Mesodermal cell (in vitro differentiated cells): ENCODE measurements around the gene KLK15.

ENCODE experiments used
- H3K27ac ChIP-seq: 2 replicates; pipeline ENCODE4 v1.7.0; 2013; ENCODE audit warnings: mild to moderate bottlenecking, low read depth, low read length, moderate library complexity; ENCODE audit not compliant: severe bottlenecking
- H3K36me3 ChIP-seq: 2 replicates; pipeline ENCODE4 v1.7.1; 2013; ENCODE audit warnings: mild to moderate bottlenecking, low read length, moderate library complexity; ENCODE audit not compliant: control insufficient read depth, insufficient read depth
- H3K4me1 ChIP-seq: one replicate; pipeline ENCODE4 v1.7.1; 2013; ENCODE audit warnings: mild to moderate bottlenecking, low read length; ENCODE audit not compliant: insufficient read depth, control insufficient read depth, poor library complexity, severe bottlenecking
- H3K4me3 ChIP-seq: 2 replicates; pipeline ENCODE4 v1.7.0; 2013; ENCODE audit warnings: low read length, control low read depth, mild to moderate bottlenecking; ENCODE audit not compliant: insufficient read depth, poor library complexity, severe bottlenecking; ENCODE audit errors: extremely low read depth
- H3K9me3 ChIP-seq: 2 replicates; pipeline ENCODE4 v1.7.1; 2013; ENCODE audit warnings: mild to moderate bottlenecking, low read length, moderate library complexity; ENCODE audit not compliant: control insufficient read depth
- WGBS, 2 experiments: methylation state at CpG; one replicate each; pipeline ENCODE4 v1.1.5; 2013; ENCODE audit warnings: missing lambda C conversion rate in 2 of 2; ENCODE audit not compliant: insufficient coverage in 2 of 2; 5-methylcytosine and 5-hydroxymethylcytosine counted together

Gene KLK15

DNA sequence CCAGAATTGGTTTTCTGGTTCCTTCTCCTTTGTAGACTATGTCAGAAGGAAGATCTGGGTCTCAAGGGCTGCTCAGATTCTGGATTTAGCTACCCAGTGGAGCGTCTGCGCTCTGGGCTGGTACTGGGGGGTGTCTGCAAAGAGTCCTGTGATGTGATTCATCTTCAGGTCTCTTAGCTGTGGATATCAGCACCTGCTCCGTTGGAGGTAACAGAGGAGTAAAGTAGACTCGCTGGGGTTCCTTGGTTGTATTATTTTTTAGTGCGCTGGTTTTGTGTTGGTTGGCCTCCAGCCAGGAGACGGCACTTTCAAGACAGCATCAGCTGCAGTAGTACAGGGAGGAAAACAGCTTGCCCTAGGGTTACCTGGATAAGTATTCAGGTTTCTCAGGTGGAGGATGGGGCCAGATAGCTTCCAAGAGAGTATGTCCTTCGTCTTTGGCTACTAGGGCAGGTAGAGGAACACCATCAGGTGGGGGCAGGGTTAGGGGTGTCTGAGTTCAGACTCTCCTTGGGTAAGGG is 10.4 kb upstream of the KLK15 start:
- 64 to 70% methylated on average over 5 to 7 of the region's 7 CpGs for WGBS, 2 experiments
- no peak overlapping the region for H3K27ac ChIP-seq
- H3K4me3 ChIP-seq, result no peak overlapping the region
- no peaks in the 10 kb centered on the region for H3K4me1 ChIP-seq
- H3K36me3 ChIP-seq, result no peaks in the 10 kb centered on the region
- H3K9me3 ChIP-seq, result no peaks in the 10 kb centered on the region

DNA sequence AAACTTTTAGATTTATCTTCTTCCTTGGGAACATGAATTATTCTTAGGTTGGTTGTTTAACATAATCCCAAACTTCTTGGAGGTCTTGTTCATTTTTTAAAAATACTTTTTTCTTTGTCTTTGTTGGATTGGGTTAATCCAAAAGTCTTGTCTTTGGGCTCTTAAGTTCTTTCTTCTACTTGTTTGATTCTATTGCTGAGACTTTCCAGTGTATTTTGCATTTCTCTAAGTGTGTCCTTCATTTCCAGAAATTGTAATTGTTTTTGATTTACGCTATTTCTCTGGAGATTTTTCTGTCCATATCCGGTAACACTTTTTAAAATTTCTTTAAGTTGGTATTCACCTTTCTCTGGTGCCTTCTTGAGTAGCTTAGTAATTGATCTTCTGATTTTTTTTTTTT is 9.8 kb upstream of the KLK15 start:
- Histone ChIP-seq H3K27ac (no peak overlapping the region), H3K4me1 (no peaks in the 10 kb centered on the region), H3K4me3 (no peak overlapping the region), H3K36me3 (no peaks in the 10 kb centered on the region), H3K9me3 (no peaks in the 10 kb centered on the region)
- 100% methylated on average over 2 of the region's 2 CpGs; no CpG with 5 or more reads in 1 of the 2 experiments for WGBS, 2 experiments

DNA sequence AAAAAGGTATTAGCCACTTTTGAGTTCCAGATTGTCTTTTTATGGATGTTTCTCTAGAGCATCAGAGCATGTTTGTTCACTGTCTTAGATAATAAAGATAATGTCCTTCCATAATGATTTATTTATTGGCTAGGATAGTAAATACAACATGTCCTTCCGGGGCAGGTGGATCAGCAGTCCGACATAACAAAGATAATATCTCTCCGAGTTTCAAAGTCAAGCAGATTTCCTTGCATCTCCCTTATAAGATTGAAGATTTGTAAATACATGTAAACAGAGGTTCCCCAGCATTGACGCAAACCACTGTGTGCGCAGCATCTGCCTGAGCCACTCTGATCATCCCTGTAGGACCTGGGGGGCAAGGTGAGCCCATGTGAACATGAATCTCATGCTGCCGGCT is 8.8 kb upstream of the KLK15 start:
- Histone ChIP-seq H3K4me3 (no peak overlapping the region), H3K9me3 (no peaks in the 10 kb centered on the region), H3K4me1 (no peaks in the 10 kb centered on the region), H3K27ac (no peak overlapping the region), H3K36me3 (no peaks in the 10 kb centered on the region)
- 89 to 92% methylated on average over 3 to 4 of the region's 6 CpGs for WGBS, 2 experiments

DNA sequence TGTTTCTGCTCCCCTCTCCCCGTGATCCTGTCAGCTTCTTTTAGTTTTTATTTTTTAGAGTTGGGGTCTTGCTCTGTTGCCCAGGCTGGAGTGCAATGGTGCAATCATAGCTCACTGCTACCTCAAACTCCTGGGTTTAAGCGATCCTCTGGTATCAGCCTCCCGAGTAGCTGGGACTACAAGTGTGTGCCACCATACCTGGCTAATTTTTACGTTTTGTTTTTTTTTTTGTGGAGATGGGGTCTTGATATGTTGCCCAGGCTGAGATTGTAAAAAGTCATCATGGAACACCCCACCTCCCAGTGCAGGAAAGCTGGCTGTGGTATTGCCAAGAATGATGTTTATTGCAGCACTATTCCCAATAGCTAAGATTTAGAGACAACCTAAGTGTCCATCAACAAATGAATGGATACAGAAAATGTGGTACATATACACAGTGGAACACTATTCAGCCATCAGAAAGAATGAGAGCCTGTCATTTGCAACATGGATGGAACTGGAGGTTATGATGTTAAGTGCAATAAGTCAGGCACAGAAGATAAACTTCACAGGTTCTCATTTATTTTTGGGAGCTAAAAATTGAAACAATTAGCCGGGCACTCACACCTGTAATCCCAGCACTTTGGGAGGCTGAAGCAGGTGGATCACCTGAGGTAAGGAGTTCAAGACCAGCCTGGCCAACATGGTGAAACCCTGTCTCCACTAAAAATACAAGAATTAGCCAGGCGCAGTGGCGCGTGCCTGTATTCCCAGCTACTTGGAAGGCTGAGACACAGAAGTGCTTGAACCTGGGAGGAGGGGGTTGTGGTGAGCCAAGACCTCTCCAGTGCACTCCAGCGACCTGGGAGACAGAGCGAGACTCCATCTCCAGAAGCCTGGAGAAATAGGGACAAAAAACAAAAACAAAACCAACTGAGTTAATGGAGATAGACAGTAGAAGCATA is 6.6 kb upstream of the KLK15 start:
- 52 to 72% methylated on average over 6 to 7 of the region's 10 CpGs for whole genome bisulfite sequencing, 2 experiments
- H3K36me3 ChIP-seq, result no peaks in the 10 kb centered on the region
- no peak overlapping the region for H3K4me3 ChIP-seq
- no peaks in the 10 kb centered on the region for H3K4me1 ChIP-seq
- no peaks in the 10 kb centered on the region for H3K9me3 ChIP-seq
- H3K27ac ChIP-seq, result no peak overlapping the region

DNA sequence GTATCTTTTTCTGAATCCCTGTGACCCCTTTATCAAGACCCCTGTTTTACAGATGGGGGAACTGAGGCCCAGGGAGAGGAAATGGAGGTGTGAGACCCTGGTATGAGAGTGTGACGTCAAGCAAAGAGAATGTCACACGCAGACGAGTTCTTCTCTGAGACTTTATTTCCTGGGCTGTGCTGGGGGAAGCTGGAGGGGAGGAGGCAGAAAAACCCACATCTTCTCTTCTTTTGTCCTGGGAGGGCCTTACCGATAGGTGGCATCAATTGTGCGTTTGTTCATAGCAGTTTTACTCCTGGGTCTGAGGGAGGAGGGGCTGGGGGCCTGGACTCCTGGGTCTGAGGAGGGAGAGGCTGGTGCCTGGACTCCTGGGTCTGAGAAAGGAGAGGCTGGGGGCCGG is 4.9 kb upstream of the KLK15 start:
- Histone ChIP-seq H3K36me3 (no peaks in the 10 kb centered on the region), H3K9me3 (no peaks in the 10 kb centered on the region), H3K4me1 (no peaks in the 10 kb centered on the region), H3K27ac (no peak overlapping the region), H3K4me3 (no peak overlapping the region)
- 21 to 25% methylated on average over 4 to 5 of the region's 6 CpGs for WGBS, 2 experiments

DNA sequence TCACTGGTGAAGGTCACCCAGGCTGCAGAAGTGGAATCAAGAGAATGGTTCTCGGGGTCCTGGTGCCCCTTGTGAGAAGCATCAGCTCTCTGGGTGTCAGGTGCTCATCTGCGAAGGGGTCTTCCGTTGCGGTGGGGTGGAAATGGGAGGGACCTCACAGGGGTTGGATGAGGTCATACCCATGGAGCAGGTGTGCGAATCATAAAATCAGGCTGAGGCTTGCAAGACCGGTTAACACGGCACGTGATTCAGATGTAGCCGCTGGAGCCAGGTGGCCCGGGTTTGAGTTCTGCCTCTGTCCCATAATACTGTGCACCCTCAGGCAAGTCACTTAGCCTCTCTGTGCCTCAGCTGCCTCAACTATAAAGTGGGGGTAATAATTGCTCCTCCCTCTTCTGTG is 3.9 kb upstream of the KLK15 start:
- no peaks in the 10 kb centered on the region for H3K4me1 ChIP-seq
- H3K4me3 ChIP-seq, result no peak overlapping the region
- WGBS, 2 experiments, result 87 to 97% methylated on average over 10 of the region's 10 CpGs
- H3K36me3 ChIP-seq, result no peaks in the 10 kb centered on the region
- no peak overlapping the region for H3K27ac ChIP-seq
- no peaks in the 10 kb centered on the region for H3K9me3 ChIP-seq

DNA sequence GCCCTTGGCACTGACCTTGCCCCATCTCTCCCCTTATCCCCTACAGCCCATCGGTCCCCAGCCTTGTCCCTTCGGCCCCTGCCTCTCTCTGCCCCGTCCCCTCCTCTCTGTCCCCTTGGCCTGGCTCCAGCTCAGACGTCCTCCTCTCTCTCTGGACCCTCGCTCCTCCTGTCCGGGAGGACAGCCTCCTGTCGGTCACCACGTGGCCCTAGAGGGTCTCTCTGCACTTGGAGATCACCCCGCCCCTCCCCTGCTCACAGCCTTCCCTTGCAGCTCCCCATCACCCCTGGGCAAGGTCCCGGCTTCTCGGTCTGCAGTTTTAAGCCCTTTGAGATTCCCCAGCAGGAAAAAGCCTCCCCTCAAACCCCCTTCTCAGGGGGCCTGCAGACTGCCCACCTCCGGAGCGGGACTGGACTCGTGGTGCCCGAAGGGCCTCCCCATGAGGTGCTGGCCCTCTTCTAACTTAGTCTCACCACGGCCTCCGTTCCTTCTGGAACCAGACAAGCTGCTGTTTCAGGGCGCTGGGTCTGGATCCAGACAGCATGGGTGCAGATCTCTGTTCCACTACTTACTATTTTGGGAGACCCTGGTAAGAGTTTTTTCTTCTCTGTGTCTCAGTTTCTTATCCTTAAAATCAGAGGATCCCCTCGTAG is 3.3 kb upstream of the KLK15 start:
- WGBS, 2 experiments, result 61 to 72% methylated on average over 6 to 16 of the region's 19 CpGs
- no peak overlapping the region for H3K4me3 ChIP-seq
- H3K36me3 ChIP-seq, result no peaks in the 10 kb centered on the region
- H3K4me1 ChIP-seq, result no peaks in the 10 kb centered on the region
- H3K9me3 ChIP-seq, result no peaks in the 10 kb centered on the region
- no peak overlapping the region for H3K27ac ChIP-seq

DNA sequence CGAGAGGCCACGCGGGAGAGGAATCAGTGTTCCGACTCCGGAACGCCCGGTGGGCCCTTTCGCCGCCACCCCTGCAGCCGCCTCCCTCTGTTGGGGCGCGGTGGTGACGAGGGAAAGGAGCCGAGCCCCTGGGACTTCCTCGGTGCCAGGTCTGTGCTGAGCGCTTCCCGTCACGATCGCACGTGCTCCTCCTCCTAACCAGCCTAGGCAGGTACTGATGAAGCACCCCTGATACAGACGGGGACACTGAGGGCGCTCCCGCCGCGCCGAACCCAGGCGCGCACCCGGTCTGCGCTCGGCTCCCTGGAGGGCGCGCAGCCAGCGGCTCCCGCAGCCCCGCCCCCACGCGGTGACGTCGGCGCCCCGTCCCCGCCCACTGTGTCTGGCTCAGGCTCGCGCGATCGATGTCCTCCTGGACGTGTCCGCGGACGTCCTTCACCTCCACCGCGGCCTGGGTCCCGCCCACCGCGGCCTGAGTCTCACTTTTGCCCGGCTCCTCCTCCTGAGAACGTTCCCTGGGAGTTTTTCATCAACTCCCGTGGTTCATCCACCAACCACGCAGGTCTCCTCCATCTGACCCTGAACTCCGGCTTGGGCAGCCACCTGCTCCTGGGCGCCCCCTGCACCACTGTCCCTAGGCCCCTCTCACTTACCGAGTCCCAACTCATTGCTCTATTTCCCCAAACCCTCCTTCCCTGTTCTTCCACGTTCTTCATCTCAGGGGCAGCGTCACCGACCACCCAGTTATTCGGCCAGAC is 2.6 kb upstream of the KLK15 start:
- Histone ChIP-seq H3K36me3 (no peaks in the 10 kb centered on the region), H3K9me3 (no peaks in the 10 kb centered on the region), H3K4me3 (peak overlapping the region; percentile 46), H3K4me1 (no peaks in the 10 kb centered on the region), H3K27ac (no peak overlapping the region)
- WGBS, 2 experiments, result 7 to 10% methylated on average over 34 to 65 of the region's 67 CpGs

DNA sequence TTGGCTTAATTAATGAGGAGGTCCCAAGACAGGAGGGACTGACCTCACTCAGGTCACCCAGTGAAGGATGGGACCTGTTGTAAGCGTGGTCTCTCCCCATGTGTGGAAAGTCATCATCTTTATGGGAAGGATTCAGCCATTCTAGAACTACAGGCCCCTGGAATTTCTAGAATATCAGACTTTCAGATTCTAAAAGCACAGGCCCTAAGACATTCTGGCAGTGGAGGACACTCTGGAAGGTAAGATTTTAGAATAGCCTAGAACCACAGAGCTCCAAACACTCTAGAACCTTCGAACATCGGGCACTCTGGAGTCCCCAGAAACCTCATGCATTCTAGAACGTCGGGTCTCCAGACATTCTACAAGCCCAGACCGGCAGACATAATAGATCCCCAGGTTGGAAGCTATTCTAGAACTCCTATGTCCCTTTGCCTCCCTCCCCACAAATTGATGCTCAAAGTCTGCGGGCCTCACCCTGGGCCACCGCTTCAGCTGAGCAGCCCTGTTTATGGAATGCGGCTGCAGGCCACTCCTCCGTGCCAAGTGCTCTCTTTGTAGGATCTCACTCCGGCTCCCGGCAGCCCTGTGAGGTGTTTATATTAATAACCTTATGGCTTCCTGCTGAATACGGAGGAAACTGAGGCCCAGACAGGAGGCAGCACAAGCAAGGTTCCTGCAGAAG is 1.9 kb upstream of the KLK15 start:
- H3K4me3 ChIP-seq, result peak overlapping the region; percentile 46
- H3K9me3 ChIP-seq, result no peaks in the 10 kb centered on the region
- H3K27ac ChIP-seq, result no peak overlapping the region
- no peaks in the 10 kb centered on the region for H3K36me3 ChIP-seq
- WGBS, 2 experiments, result 55 to 63% methylated on average over 7 to 8 of the region's 13 CpGs
- H3K4me1 ChIP-seq, result no peaks in the 10 kb centered on the region

DNA sequence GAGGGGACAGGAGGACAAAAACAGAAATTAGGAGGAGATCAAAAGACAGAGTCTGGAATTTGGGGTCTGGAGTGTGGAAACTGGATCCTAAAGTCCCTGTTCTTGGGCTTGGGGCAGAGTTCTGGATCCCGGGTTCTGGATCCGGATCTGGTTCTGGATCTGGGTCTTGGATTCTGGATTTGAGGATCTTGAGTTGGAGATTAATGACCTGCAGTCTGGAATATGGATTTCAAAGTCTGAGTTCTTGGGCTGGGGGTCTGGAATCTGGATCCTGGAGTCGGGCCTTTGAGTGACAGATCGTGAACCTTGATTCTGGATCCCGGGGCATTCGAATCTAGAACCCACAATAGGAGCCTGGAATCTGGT is 411 bp upstream of the KLK15 start:
- WGBS, 2 experiments, result 85 to 92% methylated on average over 6 of the region's 6 CpGs
- no peaks in the 10 kb centered on the region for H3K4me1 ChIP-seq
- H3K36me3 ChIP-seq, result no peaks in the 10 kb centered on the region
- no peak overlapping the region for H3K27ac ChIP-seq
- H3K9me3 ChIP-seq, result no peaks in the 10 kb centered on the region
- no peak overlapping the region for H3K4me3 ChIP-seq
